ENCODE measurements around the gene WDR77. TPM values are rescaled to one million over a fixed set of nuclear protein-coding genes. Genes with fewer than 3 reads are reported as not detected.

Gene WDR77
- total RNA-seq, 1 donor from 2014 or later = 29.6 TPM

- intact Hi-C loops (cut with DNase I) = no loop called here
- DNase-seq (ENCODE audit: low spot score) = no peak
Measured at GRCh38 chr1:111392460-111392945, 56.6 kb downstream of the WDR77 start.

DNA sequence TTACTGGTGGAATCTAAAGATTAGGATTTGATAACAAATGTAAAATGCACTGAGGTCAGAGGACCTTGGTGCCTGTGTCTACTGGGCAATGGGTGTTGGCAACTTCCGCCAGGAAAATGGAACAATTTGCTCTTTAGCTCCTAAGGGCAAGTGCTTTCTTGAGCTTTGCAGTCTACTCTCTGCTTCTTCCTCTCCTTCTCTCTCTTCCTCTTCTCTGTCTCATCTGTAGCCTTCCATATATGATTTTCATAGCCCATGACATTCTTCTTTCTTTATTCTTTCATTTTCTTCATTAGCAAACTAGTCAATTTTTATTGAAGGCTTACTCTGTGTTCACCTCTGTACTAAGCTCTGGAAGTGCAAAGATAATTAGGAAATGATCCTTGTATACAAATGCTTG lies 57.0 kb downstream of the WDR77 start:
- DNase-seq (ENCODE audit: low spot score) = no peak
- intact Hi-C loops (cut with DNase I) = no loop called here

Other genes starting within 250 kb of the WDR77 start
- 1.6 TPM for gene DENND2D, start 248.6 kb downstream of the WDR77 start, total RNA-seq
- 0.57 TPM for gene CHI3L2, start 221.5 kb downstream of the WDR77 start, total RNA-seq
- gene CHIA, start 158.4 kb downstream of the WDR77 start, total RNA-seq = not detected
- gene OVGP1, start 21.5 kb downstream of the WDR77 start, total RNA-seq = 0.46 TPM
- gene ATP5PB, start 208 bp upstream of the WDR77 start, total RNA-seq = 565 TPM
- 2.6 TPM for gene C1orf162, start 24.7 kb upstream of the WDR77 start, total RNA-seq
- gene ADORA3, start 54.4 kb upstream of the WDR77 start, total RNA-seq = 0.51 TPM
- 0.32 TPM for gene TMIGD3, start 54.4 kb upstream of the WDR77 start, total RNA-seq
- 114 TPM for gene RAP1A, start 170.5 kb upstream of the WDR77 start, total RNA-seq

Data from cardiac septum (tissue), 1 donor.